Loucy (cell line): ENCODE data around the gene ANAPC5.

Source experiments
- EZH2phosphoT487 ChIP-seq: fragments of 200-600 bp; IDR thresholded peaks from 2 replicates; pipeline ENCODE4 v1.6.1; 2018; ENCODE audit warnings: antibody characterized with exemption, mild to moderate bottlenecking, moderate library complexity, borderline replicate concordance
- TF ChIP-seq, protein P1 (sequence below): fragments of 200-600 bp; sonication (generic); conservative IDR thresholded peaks from 2 replicates; pipeline ENCODE4 v1.5.1; 2014; ENCODE audit warnings: mild to moderate bottlenecking, antibody characterized with exemption, low read length

DNA sequence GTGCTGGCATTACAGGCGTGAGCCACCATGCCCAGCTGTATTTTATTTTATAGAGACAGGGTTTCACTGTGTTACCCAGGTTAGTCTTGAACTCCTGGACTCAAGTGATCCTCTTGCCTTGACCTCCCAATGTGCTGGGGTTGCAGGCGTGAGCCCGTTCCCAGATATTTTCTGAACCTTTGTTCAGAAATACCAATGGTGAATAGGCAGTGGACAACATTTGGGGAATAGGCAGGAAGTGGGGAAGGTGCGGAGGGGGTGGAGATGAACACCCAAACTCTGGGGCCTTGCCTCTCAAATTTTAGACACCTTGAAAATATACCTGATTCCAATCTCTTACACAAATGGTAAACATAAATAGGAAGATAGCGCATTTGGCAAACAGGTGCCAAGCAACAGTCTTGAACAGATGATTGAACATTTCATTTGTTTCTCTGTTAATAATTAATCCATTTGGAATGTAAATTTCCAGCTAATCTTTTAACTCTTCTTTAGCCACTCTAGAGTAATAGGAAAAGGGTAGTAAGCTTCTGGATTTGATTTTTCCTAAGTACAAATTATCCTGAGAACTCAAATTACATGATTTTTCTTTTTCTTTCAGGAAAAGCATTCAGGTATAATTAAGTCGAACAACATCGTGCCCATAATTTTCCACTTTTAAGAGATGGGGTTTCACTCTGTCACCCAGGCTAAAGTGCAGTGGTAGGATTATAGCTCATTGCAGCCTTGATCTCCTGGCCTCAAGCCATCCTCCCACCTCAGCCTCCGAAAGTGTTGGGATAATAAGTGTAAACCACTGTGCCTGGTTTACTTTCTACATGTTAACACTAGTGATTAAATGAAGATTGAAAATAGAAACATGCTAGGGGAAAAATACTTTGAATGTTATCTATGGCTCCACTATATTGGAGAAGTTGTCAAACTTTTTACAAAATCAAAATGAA is 24.8 kb upstream of the ANAPC5 start:
- TF ChIP-seq, protein P1, sequence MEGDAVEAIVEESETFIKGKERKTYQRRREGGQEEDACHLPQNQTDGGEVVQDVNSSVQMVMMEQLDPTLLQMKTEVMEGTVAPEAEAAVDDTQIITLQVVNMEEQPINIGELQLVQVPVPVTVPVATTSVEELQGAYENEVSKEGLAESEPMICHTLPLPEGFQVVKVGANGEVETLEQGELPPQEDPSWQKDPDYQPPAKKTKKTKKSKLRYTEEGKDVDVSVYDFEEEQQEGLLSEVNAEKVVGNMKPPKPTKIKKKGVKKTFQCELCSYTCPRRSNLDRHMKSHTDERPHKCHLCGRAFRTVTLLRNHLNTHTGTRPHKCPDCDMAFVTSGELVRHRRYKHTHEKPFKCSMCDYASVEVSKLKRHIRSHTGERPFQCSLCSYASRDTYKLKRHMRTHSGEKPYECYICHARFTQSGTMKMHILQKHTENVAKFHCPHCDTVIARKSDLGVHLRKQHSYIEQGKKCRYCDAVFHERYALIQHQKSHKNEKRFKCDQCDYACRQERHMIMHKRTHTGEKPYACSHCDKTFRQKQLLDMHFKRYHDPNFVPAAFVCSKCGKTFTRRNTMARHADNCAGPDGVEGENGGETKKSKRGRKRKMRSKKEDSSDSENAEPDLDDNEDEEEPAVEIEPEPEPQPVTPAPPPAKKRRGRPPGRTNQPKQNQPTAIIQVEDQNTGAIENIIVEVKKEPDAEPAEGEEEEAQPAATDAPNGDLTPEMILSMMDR = no peak
- TF ChIP-seq EZH2phosphoT487 = no peak
